HG02759 (cell line): ENCODE measurements around the gene URM1.

Experiments
- ATAC-seq: cut with Tn5 transposase; IDR thresholded peaks from one replicate; pipeline ENCODE4 v1.9.1; 2021; ENCODE audit warnings: mild to moderate bottlenecking, moderate library complexity; ENCODE audit not compliant: unreplicated experiment

The URM1 gene

DNA sequence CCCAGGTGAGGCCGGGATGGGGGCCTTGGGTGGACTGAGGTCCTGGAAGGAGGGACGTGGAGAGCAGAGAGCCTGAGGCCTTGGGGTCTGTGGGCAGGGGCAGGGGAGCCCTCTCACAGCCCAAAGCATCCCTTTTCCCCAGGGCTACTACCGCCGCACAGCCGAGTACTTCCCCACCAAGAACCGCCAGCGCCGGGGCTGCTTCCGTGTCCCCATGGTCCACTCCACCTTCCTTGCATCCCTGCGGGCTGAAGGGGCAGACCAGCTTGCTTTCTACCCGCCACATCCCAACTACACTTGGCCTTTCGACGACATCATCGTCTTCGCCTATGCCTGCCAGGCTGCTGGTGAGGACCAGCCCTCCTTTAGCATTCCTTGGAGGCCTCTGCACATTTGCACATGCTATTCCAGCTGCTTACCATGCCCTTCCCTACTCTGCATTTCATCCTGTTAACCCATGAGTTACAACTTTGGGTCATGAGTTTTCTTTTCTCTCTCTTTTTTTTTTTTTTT is 53.1 kb downstream of the URM1 start:
- ATAC-seq: no peak

- no peak for ATAC-seq
These were observed 57.7 kb downstream of the URM1 start for GRCh38 chr9:128428644-128429512.

DNA sequence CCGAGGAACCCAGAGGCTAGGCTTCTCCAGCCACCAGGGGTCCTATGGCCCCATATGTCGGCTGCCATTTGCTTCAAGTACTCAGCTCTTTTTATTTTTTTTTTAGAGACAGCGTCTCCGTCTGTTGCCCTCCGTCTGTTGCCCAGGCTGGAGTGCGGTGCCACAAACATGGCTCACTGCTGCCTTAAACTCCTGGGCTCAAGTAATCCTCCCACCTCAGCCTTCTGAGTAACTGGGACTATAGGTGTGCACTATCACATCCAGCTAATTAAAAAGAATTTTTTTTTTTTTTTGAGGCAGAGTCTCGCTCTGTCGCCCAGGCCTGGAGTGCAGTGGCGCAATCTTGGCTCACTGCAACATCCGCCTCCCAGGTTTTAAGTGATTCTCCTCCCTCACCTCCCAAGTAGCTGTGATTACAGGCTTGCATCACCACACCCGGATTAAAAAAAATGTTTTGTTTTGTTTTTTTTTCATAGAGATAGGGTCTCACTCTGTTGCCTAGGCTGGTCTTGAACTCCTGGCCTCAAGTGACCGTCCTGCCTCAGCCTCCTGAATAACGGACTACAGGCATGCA is 58.4 kb downstream of the URM1 start:
- no peak for ATAC-seq

DNA sequence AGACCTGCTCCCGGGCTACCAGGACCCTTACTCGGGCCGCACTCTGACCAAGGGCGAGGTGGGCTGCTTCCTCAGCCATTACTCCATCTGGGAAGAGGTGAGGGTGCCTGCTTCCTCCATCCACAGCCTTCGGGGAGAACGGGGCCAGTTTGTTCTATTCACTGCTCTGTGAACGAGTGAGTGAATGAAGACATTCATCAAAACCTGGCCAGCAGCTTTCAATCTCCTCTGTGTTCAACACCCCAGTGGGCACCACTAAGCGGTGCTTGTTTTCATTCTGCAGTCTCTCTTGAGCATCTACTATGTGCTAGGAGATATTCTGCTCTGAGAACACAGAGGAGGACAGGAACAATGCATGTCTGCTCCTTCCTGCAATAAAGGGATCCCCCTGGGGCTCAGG is 60.0 kb downstream of the URM1 start:
- ATAC-seq: no peak

GRCh38 chr9:128434340-128434739 is 63.2 kb downstream of the URM1 start:
- ATAC-seq: no peak

GRCh38 chr9:128435611-128436010 is 64.4 kb downstream of the URM1 start:
- ATAC-seq: no peak

- peak; percentile 53 for ATAC-seq
These were observed 67.4 kb downstream of the URM1 start for GRCh38 chr9:128438343-128439109.

GRCh38 chr9:128439273-128439672 is 68.1 kb downstream of the URM1 start:
- ATAC-seq: no peak
